Measurements from ENCODE around the gene BCL2.

BCL2 gene

GRCh38 chr18:63320123-63320974, 780 bp upstream of the BCL2 start:
- no peaks in the 10 kb centered on the region for H3K27me3 Mint-ChIP-seq
- H3K36me3 Mint-ChIP-seq: peaks cover 27 to 33% of the 10 kb centered on the region in 2 donors
- DNase-seq (peak; percentile 82), ATAC-seq (replicated peaks) (peak; percentile 80 to 82)
- peak overlapping the region; percentile 93 to 94 for H3K4me3 Mint-ChIP-seq
- H3K9me3 Mint-ChIP-seq: no peaks in the 10 kb centered on the region
- H3K4me1 Mint-ChIP-seq: peaks cover 21 to 32% of the 10 kb centered on the region in 2 donors
- peak overlapping the region; percentile 97 for H3K27ac Mint-ChIP-seq

- H3K4me1 Mint-ChIP-seq: peaks cover 33 to 46% of the 10 kb centered on the region in 2 donors
- ATAC-seq (replicated peaks) (no peak), DNase-seq (no peak)
- peak overlapping the region; percentile 98 for H3K27ac Mint-ChIP-seq
- peak overlapping the region; percentile 94 to 97 for H3K4me3 Mint-ChIP-seq
- no peaks in the 10 kb centered on the region for H3K27me3 Mint-ChIP-seq
- H3K36me3 Mint-ChIP-seq: peaks cover 40 to 47% of the 10 kb centered on the region in 2 donors
- H3K9me3 Mint-ChIP-seq: no peaks in the 10 kb centered on the region
Observed at GRCh38 chr18:63318889-63319382, 633 bp downstream of the BCL2 start.

DNA sequence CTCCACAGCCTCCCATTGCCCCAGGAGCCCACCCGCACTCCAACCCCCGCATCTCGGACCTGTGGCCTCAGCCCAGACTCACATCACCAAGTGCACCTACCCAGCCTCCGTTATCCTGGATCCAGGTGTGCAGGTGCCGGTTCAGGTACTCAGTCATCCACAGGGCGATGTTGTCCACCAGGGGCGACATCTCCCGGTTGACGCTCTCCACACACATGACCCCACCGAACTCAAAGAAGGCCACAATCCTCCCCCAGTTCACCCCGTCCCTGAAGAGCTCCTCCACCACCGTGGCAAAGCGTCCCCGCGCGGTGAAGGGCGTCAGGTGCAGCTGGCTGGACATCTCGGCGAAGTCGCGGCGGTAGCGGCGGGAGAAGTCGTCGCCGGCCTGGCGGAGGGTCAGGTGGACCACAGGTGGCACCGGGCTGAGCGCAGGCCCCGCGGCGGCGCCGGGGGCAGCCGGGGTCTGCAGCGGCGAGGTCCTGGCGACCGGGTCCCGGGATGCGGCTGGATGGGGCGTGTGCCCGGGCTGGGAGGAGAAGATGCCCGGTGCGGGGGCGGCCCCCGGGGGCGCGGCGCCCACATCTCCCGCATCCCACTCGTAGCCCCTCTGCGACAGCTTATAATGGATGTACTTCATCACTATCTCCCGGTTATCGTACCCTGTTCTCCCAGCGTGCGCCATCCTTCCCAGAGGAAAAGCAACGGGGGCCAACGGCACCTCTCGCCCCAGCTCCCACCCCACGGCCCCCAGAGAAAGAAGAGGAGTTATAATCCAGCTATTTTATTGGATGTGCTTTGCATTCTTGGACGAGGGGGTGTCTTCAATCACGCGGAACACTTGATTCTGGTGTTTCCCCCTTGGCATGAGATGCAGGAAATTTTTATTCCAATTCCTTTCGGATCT, 1.3 kb downstream of the BCL2 start:
- H3K4me1 Mint-ChIP-seq: peaks cover 36 to 52% of the 10 kb centered on the region in 2 donors
- peak overlapping the region; percentile 98 for H3K27ac Mint-ChIP-seq
- peak; percentile 85 for DNase-seq
- ATAC-seq (replicated peaks): peak; percentile 66 to 69
- H3K9me3 Mint-ChIP-seq: no peaks in the 10 kb centered on the region
- H3K4me3 Mint-ChIP-seq: peak overlapping the region; percentile 94 to 97
- no peaks in the 10 kb centered on the region for H3K27me3 Mint-ChIP-seq
- peaks cover 40 to 53% of the 10 kb centered on the region in 2 donors for H3K36me3 Mint-ChIP-seq

GRCh38 chr18:63317556-63317946, 2.0 kb downstream of the BCL2 start:
- no peaks in the 10 kb centered on the region for H3K27me3 Mint-ChIP-seq
- H3K4me3 Mint-ChIP-seq: peak overlapping the region; percentile 94 to 97
- no peak for ATAC-seq (replicated peaks)
- H3K27ac Mint-ChIP-seq: peak overlapping the region; percentile 97
- H3K4me1 Mint-ChIP-seq: peaks cover 33 to 52% of the 10 kb centered on the region in 2 donors
- no peak for DNase-seq
- H3K36me3 Mint-ChIP-seq: peaks cover 40 to 56% of the 10 kb centered on the region in 2 donors
- H3K9me3 Mint-ChIP-seq: no peaks in the 10 kb centered on the region

GRCh38 chr18:63316612-63317555, 2.7 kb downstream of the BCL2 start:
- Mint-ChIP-seq H3K27ac (peak overlapping the region; percentile 97), H3K36me3 (peaks cover 43 to 56% of the 10 kb centered on the region in 2 donors), H3K27me3 (no peaks in the 10 kb centered on the region), H3K4me3 (peak overlapping the region; percentile 94 to 97), H3K4me1 (peaks cover 33 to 52% of the 10 kb centered on the region in 2 donors), H3K9me3 (no peaks in the 10 kb centered on the region)
- DNase-seq (no peak), ATAC-seq (replicated peaks) (no peak)

- peaks cover 48 to 61% of the 10 kb centered on the region in 2 donors for H3K36me3 Mint-ChIP-seq
Observed at GRCh38 chr18:63315876-63316275, 3.7 kb downstream of the BCL2 start.

GRCh38 chr18:63315131-63315662, 4.4 kb downstream of the BCL2 start:
- Mint-ChIP-seq H3K36me3 (peaks cover 53 to 68% of the 10 kb centered on the region in 2 donors), H3K4me1 (peaks cover 36 to 57% of the 10 kb centered on the region in 2 donors), H3K4me3 (peak overlapping the region; percentile 94 to 97), H3K27ac (peak overlapping the region; percentile 56), H3K9me3 (peaks cover 0 to 2% of the 10 kb centered on the region in 2 donors), H3K27me3 (no peaks in the 10 kb centered on the region)
- ATAC-seq (replicated peaks): no peak
- DNase-seq: no peak

More at GRCh38 chr18:63315876-63316275, 3.7 kb downstream of the BCL2 start:
- Mint-ChIP-seq H3K27ac (peak overlapping the region; percentile 87), H3K9me3 (no peaks in the 10 kb centered on the region), H3K4me3 (peak overlapping the region; percentile 94 to 97), H3K27me3 (no peaks in the 10 kb centered on the region), H3K4me1 (peaks cover 34 to 54% of the 10 kb centered on the region in 2 donors)
- DNase-seq: no peak
- ATAC-seq (replicated peaks): no peak

GRCh38 chr18:63314062-63314790, 5.3 kb downstream of the BCL2 start:
- Mint-ChIP-seq H3K36me3 (peaks cover 58 to 73% of the 10 kb centered on the region in 2 donors), H3K4me3 (peak overlapping the region; percentile 94 to 97), H3K27ac (peak overlapping the region; percentile 83), H3K4me1 (peaks cover 41 to 65% of the 10 kb centered on the region in 2 donors), H3K27me3 (no peaks in the 10 kb centered on the region), H3K9me3 (peaks cover 0 to 3% of the 10 kb centered on the region in 2 donors)
- no peak for ATAC-seq (replicated peaks)
- DNase-seq: no peak

DNA sequence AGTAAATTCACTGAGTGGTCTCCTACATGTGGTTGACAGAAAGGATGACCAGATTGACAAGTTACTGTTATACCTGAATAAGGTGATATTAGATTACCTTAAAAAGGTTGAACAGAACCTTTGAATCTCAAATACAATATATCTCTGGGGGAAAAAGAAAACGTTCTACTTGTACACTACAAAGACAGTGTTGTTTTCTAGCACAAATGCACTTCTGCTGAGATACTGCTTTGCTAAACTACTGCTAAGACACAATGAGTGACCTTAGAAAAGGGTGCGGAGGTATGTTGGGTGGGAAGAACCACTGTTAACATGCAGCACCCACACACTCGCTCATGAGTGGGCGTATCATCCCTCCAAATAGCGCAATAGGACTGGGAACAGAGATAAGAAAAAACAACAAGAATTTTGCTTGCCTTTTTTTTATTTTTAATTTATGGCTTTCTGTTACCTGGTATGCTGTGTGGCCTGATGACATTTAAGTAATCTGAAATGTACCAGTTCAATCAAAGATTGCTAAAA, 6.1 kb downstream of the BCL2 start:
- Mint-ChIP-seq H3K36me3 (peaks cover 51 to 71% of the 10 kb centered on the region in 2 donors), H3K9me3 (peaks cover 0 to 3% of the 10 kb centered on the region in 2 donors), H3K27me3 (no peaks in the 10 kb centered on the region), H3K27ac (peak overlapping the region; percentile 95), H3K4me1 (peaks cover 44 to 72% of the 10 kb centered on the region in 2 donors), H3K4me3 (peak overlapping the region; percentile 94 to 97)
- no peak for ATAC-seq (replicated peaks)
- DNase-seq: no peak

- ATAC-seq (replicated peaks) (peak; percentile 42 to 61), DNase-seq (no peak)
- Mint-ChIP-seq H3K27ac (peak overlapping the region; percentile 95), H3K27me3 (no peaks in the 10 kb centered on the region), H3K36me3 (peaks cover 47 to 70% of the 10 kb centered on the region in 2 donors), H3K9me3 (peaks cover 0 to 3% of the 10 kb centered on the region in 2 donors), H3K4me3 (peak overlapping the region; percentile 94 to 97), H3K4me1 (peaks cover 48 to 78% of the 10 kb centered on the region in 2 donors)
Observed at GRCh38 chr18:63312737-63313395, 6.7 kb downstream of the BCL2 start.

DNA sequence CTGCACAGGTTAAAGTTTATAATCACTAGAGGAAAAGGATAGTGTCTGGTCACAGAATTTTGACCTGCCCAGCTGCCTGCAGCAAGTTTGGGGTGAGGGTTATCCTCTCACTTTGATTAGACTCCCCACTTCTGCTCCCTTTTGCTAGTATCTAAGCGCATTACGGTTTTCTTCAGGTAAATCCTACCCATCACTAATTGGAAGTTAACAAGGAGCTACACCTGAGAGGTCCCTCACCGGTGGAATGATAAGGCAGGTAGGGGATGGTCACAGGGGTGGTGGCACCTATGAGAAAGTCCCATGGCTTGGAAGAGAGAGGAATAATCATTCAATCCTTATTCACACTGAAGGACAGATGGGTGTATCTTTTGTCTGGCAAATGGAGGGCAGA, 7.6 kb downstream of the BCL2 start:
- H3K9me3 Mint-ChIP-seq: peaks cover 0 to 3% of the 10 kb centered on the region in 2 donors
- H3K4me1 Mint-ChIP-seq: peaks cover 54 to 87% of the 10 kb centered on the region in 2 donors
- H3K36me3 Mint-ChIP-seq: peaks cover 45 to 70% of the 10 kb centered on the region in 2 donors
- no peaks in the 10 kb centered on the region for H3K27me3 Mint-ChIP-seq
- DNase-seq (no peak), ATAC-seq (replicated peaks) (peak; percentile 1)
- peak overlapping the region; percentile 95 for H3K27ac Mint-ChIP-seq
- peak overlapping the region; percentile 94 to 97 for H3K4me3 Mint-ChIP-seq

Measured in stimulated activated naive B cell treated with anti-CD40 and anti-IgM and Interleukin-4, amounts not matched to agents 10 μg/mL and 1 μg/mL and 100 μg/mL, for 72 hours (primary cell).